IMR-90 (cell line): ENCODE measurements around the gene GMPPB. TPM values are rescaled to one million over a fixed set of nuclear protein-coding genes. Genes with fewer than 3 reads are reported as not detected.
A peak's percentile ranks its signal among the peaks of the same experiment; 100 is the strongest.

Source experiments
- ATAC-seq: fragments of 200-7000 bp; cut with Tn5 transposase; 2 replicates; pipeline ENCODE4 v1.9.1; 2020; ENCODE audit warnings: low read depth, mild to moderate bottlenecking, moderate library complexity
- BruUV-seq: library from RNA; stranded (reverse); fragments of 400-500 nt; replicated peaks from 2 replicates; lab custom pipeline; 2021; lab: Mats Ljungman, UMichigan
- CTCF ChIA-PET: fragments of 300-600 bp; formaldehyde crosslinking; extraction: SDS; loops from one replicate; lab custom pipeline; 2021; ENCODE audit warnings: antibody characterized with exemption; lab: Yijun Ruan, JAX
- POLR2A ChIA-PET: fragments of 300-600 bp; sonication (Branson Sonifier 250); formaldehyde crosslinking; loops from one replicate; lab custom pipeline; 2022; ENCODE audit warnings: antibody characterized with exemption; ENCODE audit not compliant: unreplicated experiment; lab: Charles Lee
- DNase-seq: peaks from one replicate; pipeline ENCODE4 v3.0.0; 2013
- H2AFZ ChIP-seq: replicated peaks from 2 replicates; pipeline ENCODE3; 2013; ENCODE audit warnings: low read length, mild to moderate bottlenecking; ENCODE audit not compliant: poor library complexity
- H2AK5ac ChIP-seq: 2 replicates; pipeline ENCODE4 v1.6.1; 2013; ENCODE audit warnings: low read depth, low read length, inconsistent platforms
- H2AK9ac ChIP-seq: replicated peaks from 2 replicates; pipeline ENCODE3; 2013; ENCODE audit warnings: mild to moderate bottlenecking, low read depth, low read length, moderate library complexity; ENCODE audit not compliant: poor library complexity
- H2BK120ac ChIP-seq: 2 replicates; pipeline ENCODE4 v1.6.1; 2013; ENCODE audit warnings: low read depth, low read length, inconsistent platforms
- H2BK15ac ChIP-seq: 3 replicates; pipeline ENCODE4 v1.6.1; 2013; ENCODE audit warnings: low read depth, low read length, inconsistent platforms
- H2BK20ac ChIP-seq: 2 replicates; pipeline ENCODE4 v1.6.1; 2013; ENCODE audit warnings: low read depth, mild to moderate bottlenecking, inconsistent platforms, low read length, moderate library complexity
- H2BK5ac ChIP-seq: 2 replicates; pipeline ENCODE4 v1.6.1; 2013; ENCODE audit warnings: mild to moderate bottlenecking, low read depth, low read length, inconsistent platforms; ENCODE audit not compliant: poor library complexity, severe bottlenecking
- H3K14ac ChIP-seq: replicated peaks from 2 replicates; pipeline ENCODE4 v1.6.1; 2013; ENCODE audit warnings: low read depth, low read length, inconsistent platforms
- H3K18ac ChIP-seq: 2 replicates; pipeline ENCODE4 v1.6.1; 2013; ENCODE audit warnings: low read depth, low read length, control low read depth
- H3K23ac ChIP-seq: 2 replicates; pipeline ENCODE4 v1.6.1; 2013; ENCODE audit warnings: low read depth, low read length, inconsistent platforms
- H3K27ac ChIP-seq: 2 replicates; pipeline ENCODE4 v1.5.1; 2013; ENCODE audit warnings: mild to moderate bottlenecking, control low read depth, low read length; ENCODE audit not compliant: insufficient read depth
- H3K27me3 ChIP-seq: 2 replicates; pipeline ENCODE4 v1.6.1; 2013; ENCODE audit warnings: low read length; ENCODE audit not compliant: control insufficient read depth, insufficient read depth
- H3K36me3 ChIP-seq: 2 replicates; pipeline ENCODE4 v1.6.1; 2013; ENCODE audit warnings: low read length, mixed read lengths; ENCODE audit not compliant: control insufficient read depth, insufficient read depth
- H3K4ac ChIP-seq: 2 replicates; pipeline ENCODE4 v1.6.1; 2013; ENCODE audit warnings: low read depth, low read length, inconsistent platforms
- H3K4me1 ChIP-seq: 2 replicates; pipeline ENCODE4 v1.6.1; 2013; ENCODE audit warnings: low read length, mixed read lengths; ENCODE audit not compliant: control insufficient read depth, insufficient read depth
- H3K4me2 ChIP-seq: 2 replicates; pipeline ENCODE4 v1.6.1; 2013; ENCODE audit warnings: low read depth, mild to moderate bottlenecking, control low read depth, low read length, moderate library complexity
- H3K4me3 ChIP-seq: 2 replicates; pipeline ENCODE4 v1.5.1; 2013; ENCODE audit warnings: low read depth, mild to moderate bottlenecking, control low read depth, low read length, moderate library complexity; ENCODE audit not compliant: insufficient read depth
- H3K56ac ChIP-seq: 2 replicates; pipeline ENCODE4 v1.6.1; 2013; ENCODE audit warnings: low read length, inconsistent platforms; ENCODE audit not compliant: insufficient read depth; ENCODE audit errors: extremely low read depth
- H3K79me1 ChIP-seq, 2 experiments: 2 replicates each; pipeline ENCODE4 v1.6.1; 2013; ENCODE audit warnings: low read length in 2 of 2, inconsistent platforms in 1 of 2, low read depth in 1 of 2
- H3K9ac ChIP-seq: 2 replicates; pipeline ENCODE4 v1.6.1; 2013; ENCODE audit warnings: low read depth, low read length, control low read depth
- H3K9me1 ChIP-seq: 2 replicates; pipeline ENCODE4 v1.6.1; 2013; ENCODE audit warnings: low read length, inconsistent platforms; ENCODE audit not compliant: insufficient read depth
- H3K9me3 ChIP-seq: 2 replicates; pipeline ENCODE4 v1.6.1; 2013; ENCODE audit warnings: low read length; ENCODE audit not compliant: control insufficient read depth, insufficient read depth
- H4K20me1 ChIP-seq: 2 replicates; pipeline ENCODE4 v1.6.1; 2013; ENCODE audit warnings: low read length, inconsistent platforms; ENCODE audit not compliant: insufficient read depth
- H4K5ac ChIP-seq: 2 replicates; pipeline ENCODE4 v1.6.1; 2013; ENCODE audit warnings: mild to moderate bottlenecking, low read depth, low read length, control low read depth
- H4K8ac ChIP-seq, 2 experiments: 2 replicates each; pipeline ENCODE4 v1.6.1; 2013; ENCODE audit warnings: low read depth in 2 of 2, low read length in 2 of 2, control low read depth in 1 of 2, inconsistent platforms in 1 of 2
- H4K91ac ChIP-seq: 2 replicates; pipeline ENCODE4 v1.6.1; 2013; ENCODE audit warnings: low read depth, low read length, inconsistent platforms; ENCODE audit not compliant: insufficient read depth
- CHD1 ChIP-seq: IDR thresholded peaks from 2 replicates; pipeline ENCODE4 v1.6.1; 2012; ENCODE audit warnings: low read depth, low read length, improper control_type of control experiment
- ELK1 ChIP-seq: fragments of 150-350 bp; IDR thresholded peaks from 2 replicates; pipeline ENCODE4 v1.6.1; 2016; ENCODE audit warnings: low read depth, mild to moderate bottlenecking, low read length, moderate library complexity, borderline replicate concordance
- NFE2L2 ChIP-seq: fragments of 150-350 bp; IDR thresholded peaks from 2 replicates; pipeline ENCODE4 v1.6.1; 2016; ENCODE audit warnings: low read depth, mild to moderate bottlenecking, low read length
- POLR2A ChIP-seq: IDR thresholded peaks from 2 replicates; pipeline ENCODE4 v1.6.1; 2012; ENCODE audit warnings: mild to moderate bottlenecking, low read depth, low read length
- RFX5 ChIP-seq: IDR thresholded peaks from 2 replicates; pipeline ENCODE4 v1.8.0; 2012; ENCODE audit warnings: low read depth, mild to moderate bottlenecking, low read length, moderate library complexity
- SMC3 ChIP-seq: fragments of 150-350 bp; IDR thresholded peaks from 2 replicates; pipeline ENCODE4 v1.6.1; 2016; ENCODE audit warnings: low read depth, mild to moderate bottlenecking, antibody characterized with exemption, low read length, moderate library complexity
- WGBS, 2 experiments: methylation state at CpG; one replicate each; pipeline versions ENCODE4 v1.1.5 to v1.1.7; 2013; ENCODE audit warnings: missing lambda C conversion rate in 2 of 2; ENCODE audit not compliant: insufficient read length in 1 of 2; ENCODE audit errors: extremely low coverage in 2 of 2; 5-methylcytosine and 5-hydroxymethylcytosine counted together
- dilution Hi-C: fragments of 300-500 bp; cut with HindIII; formaldehyde crosslinking; loops from one replicate; pipeline ENCODE4 v1.14.3; 2018; ENCODE audit warnings: low sequenced_read_pairs; ENCODE audit not compliant: unreplicated experiment
- in situ Hi-C: fragments of 300-500 bp; cut with MboI; formaldehyde crosslinking; loops from 3 replicates; pipeline ENCODE4 v1.14.3; 2019; ENCODE audit warnings: low sequenced_read_pairs, inconsistent platforms, mixed read lengths
- intact Hi-C: fragments of 100-400 bp; cut with micrococcal nuclease; formaldehyde crosslinking; loops from 2 replicates; pipeline ENCODE4 v1.10.0; 2022
- polyA plus RNA-seq, 3 experiments: library from polyadenylated mRNA; depleted of rRNA; stranded (reverse); fragments of >200 nt; gene quantifications; 2 replicates each; pipeline ENCODE4 v1.2.3, GENCODE V29; 2012; ENCODE audit warnings: low replicate concordance in 1 of 3
- total RNA-seq: library from RNA; depleted of rRNA; stranded (reverse); fragments of >200 nt; gene quantifications from 2 replicates; pipeline ENCODE4 v1.2.3, GENCODE V29; 2012

Gene GMPPB
- total and polyA plus RNA-seq, 2 of the 4 experiments (the other 2 are of a cell fraction), result 27.9 to 37.3 TPM

GRCh38 chr3:49738067-49738713, 14.4 kb upstream of the GMPPB start:
- Histone ChIP-seq H3K4me3 (no peak overlapping the region), H2BK20ac (no peak overlapping the region), H3K18ac (no peak overlapping the region), H3K36me3 (peaks cover 37% of the 10 kb centered on the region), H2BK5ac (no peak overlapping the region), H3K56ac (no peak overlapping the region), H3K27me3 (no peaks in the 10 kb centered on the region), H3K79me1 (peaks cover 26 to 66% of the 10 kb centered on the region in 2 experiments), H2BK120ac (no peak overlapping the region), H4K20me1 (peaks cover 19% of the 10 kb centered on the region), H2AK5ac (no peak overlapping the region), H2BK15ac (no peak overlapping the region), H3K9me3 (no peaks in the 10 kb centered on the region), H3K9me1 (peaks cover 17% of the 10 kb centered on the region), H3K9ac (no peak overlapping the region), H3K4me1 (no peaks in the 10 kb centered on the region), H3K23ac (no peak overlapping the region), H4K8ac (no peak overlapping the region), H3K14ac (no peak overlapping the region), H3K4ac (no peak overlapping the region), H4K91ac (no peak overlapping the region), H2AK9ac (peak overlapping the region; percentile 15), H4K5ac (no peak overlapping the region), H2AFZ (peak overlapping the region; percentile 15), H3K4me2 (no peak overlapping the region), H3K27ac (no peak overlapping the region)
- ATAC-seq (no peak), DNase-seq (no peak)
- in situ Hi-C loops, result no loop called here
- TF ChIP-seq RFX5, result no peak
- no peak for TF ChIP-seq CHD1
- no peak for TF ChIP-seq NFE2L2
- no peak for TF ChIP-seq SMC3
- TF ChIP-seq ELK1, result no peak
- no peak for TF ChIP-seq POLR2A
- BruUV-seq, result no TSS peak
- dilution Hi-C loops, result no loop called here
- ChIA-PET POLR2A (interaction anchor here (0.7 kb wide), 1 partner anchor 18 kb away, joined by 8 read pairs; no protein-coding TSS in a partner anchor), CTCF (no interaction called here)
- WGBS, 2 experiments, result 100% methylated on average over 2 of the region's 11 CpGs; no CpG with 5 or more reads in 1 of the 2 experiments
- intact Hi-C loops, result no loop called here
